ENCODE results near the gene SCAMP2. TPM values are rescaled to one million over a fixed set of nuclear protein-coding genes. Genes with fewer than 3 reads are reported as not detected.
A peak's percentile ranks its signal among the peaks of the same experiment; 100 is the strongest.

Gene SCAMP2
- total RNA-seq, 1 donor from 2014 or later, result 56.7 TPM

- Histone ChIP-seq H3K36me3 (no peaks in the 10 kb centered on the region), H3K9me3 (no peaks in the 10 kb centered on the region), H3K4me1 (peaks cover 50% of the 10 kb centered on the region), H3K4me3 (peak overlapping the region; percentile 54 to 69), H3K27ac (peak overlapping the region; percentile 84), H3K27me3 (no peaks in the 10 kb centered on the region)
- intact Hi-C loops (cut with DNase I), result no loop called here
- no peak for DNase-seq (ENCODE audit: extremely low spot score in 2 of 2)
- TF ChIP-seq POLR2AphosphoS5 (IDR thresholded peaks at IDR 0.05; ENCODE audit: insufficient read depth in 1 of 2, low read depth in 1 of 2) (no peak), CTCF (IDR thresholded peaks at IDR 0.05) (no peak), POLR2A (IDR thresholded peaks at IDR 0.05) (no peak)
Measured at GRCh38 chr15:74872702-74873035, 496 bp downstream of the SCAMP2 start.

- intact Hi-C loops (cut with DNase I), result no loop called here
- Histone ChIP-seq H3K27me3 (no peaks in the 10 kb centered on the region), H3K36me3 (no peaks in the 10 kb centered on the region), H3K4me3 (no peak overlapping the region), H3K9me3 (no peaks in the 10 kb centered on the region), H3K4me1 (peaks cover 70% of the 10 kb centered on the region), H3K27ac (peak overlapping the region; percentile 15)
- no peak for TF ChIP-seq POLR2AphosphoS5 (IDR thresholded peaks at IDR 0.05; ENCODE audit: insufficient read depth in 1 of 2, low read depth in 1 of 2)
- no peak for DNase-seq (ENCODE audit: extremely low spot score in 2 of 2)
Measured at GRCh38 chr15:74870436-74871215, 2.5 kb downstream of the SCAMP2 start.

DNA sequence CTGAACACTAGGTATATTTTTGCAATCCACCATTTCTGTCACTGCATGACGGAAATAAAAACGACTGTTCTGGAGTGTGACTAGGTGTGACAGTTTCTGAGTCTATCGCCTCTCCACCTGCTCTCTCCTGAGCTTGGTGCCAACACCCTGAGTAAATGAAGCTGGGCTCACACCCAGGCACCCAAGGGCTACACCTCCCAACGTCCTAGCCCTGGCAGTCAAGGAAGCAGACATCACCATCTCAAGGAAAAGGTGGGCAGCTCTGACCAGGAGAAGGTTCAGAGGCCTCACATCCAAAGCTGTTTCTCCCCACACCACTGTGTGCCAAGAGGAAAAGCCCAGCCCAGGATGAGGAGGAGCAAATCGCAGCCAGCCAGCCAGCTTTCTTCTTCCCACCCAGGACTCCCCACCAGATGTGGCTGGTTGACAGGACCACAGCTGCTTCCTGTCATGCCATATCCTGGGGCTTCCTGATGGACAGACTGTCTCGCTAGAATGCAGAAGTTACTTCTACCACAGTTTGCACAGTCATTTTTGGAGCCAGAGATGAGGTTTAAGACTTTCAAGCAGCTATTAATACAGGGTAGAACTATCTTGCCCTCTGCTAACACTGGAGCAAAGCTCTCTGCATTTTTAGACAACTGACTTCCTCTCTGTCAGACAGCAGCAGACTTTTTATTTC lies 3.3 kb downstream of the SCAMP2 start:
- Histone ChIP-seq H3K9me3 (no peaks in the 10 kb centered on the region), H3K27me3 (no peaks in the 10 kb centered on the region), H3K27ac (peak overlapping the region; percentile 15), H3K4me1 (peaks cover 77% of the 10 kb centered on the region), H3K4me3 (peak overlapping the region in 1 of 2 donors; percentile 3), H3K36me3 (no peaks in the 10 kb centered on the region)
- intact Hi-C loops (cut with DNase I), result no loop called here
- no peak for TF ChIP-seq POLR2A (IDR thresholded peaks at IDR 0.05)
- no peak for TF ChIP-seq POLR2AphosphoS5 (IDR thresholded peaks at IDR 0.05; ENCODE audit: insufficient read depth in 1 of 2, low read depth in 1 of 2)
- TF ChIP-seq CTCF (IDR thresholded peaks at IDR 0.05), result no peak
- no peak for DNase-seq (ENCODE audit: extremely low spot score in 2 of 2)

GRCh38 chr15:74869372-74869725 lies 3.8 kb downstream of the SCAMP2 start:
- no peak for DNase-seq (ENCODE audit: extremely low spot score in 2 of 2)
- Histone ChIP-seq H3K36me3 (no peaks in the 10 kb centered on the region), H3K4me3 (peak overlapping the region in 1 of 2 donors; percentile 3), H3K9me3 (no peaks in the 10 kb centered on the region), H3K27me3 (no peaks in the 10 kb centered on the region), H3K27ac (peak overlapping the region; percentile 15), H3K4me1 (peaks cover 80% of the 10 kb centered on the region)
- intact Hi-C loops (cut with DNase I), result no loop called here
- TF ChIP-seq POLR2AphosphoS5 (IDR thresholded peaks at IDR 0.05; ENCODE audit: insufficient read depth in 1 of 2, low read depth in 1 of 2), result no peak
- TF ChIP-seq POLR2A (IDR thresholded peaks at IDR 0.05), result no peak
- TF ChIP-seq CTCF (IDR thresholded peaks at IDR 0.05), result no peak

DNA sequence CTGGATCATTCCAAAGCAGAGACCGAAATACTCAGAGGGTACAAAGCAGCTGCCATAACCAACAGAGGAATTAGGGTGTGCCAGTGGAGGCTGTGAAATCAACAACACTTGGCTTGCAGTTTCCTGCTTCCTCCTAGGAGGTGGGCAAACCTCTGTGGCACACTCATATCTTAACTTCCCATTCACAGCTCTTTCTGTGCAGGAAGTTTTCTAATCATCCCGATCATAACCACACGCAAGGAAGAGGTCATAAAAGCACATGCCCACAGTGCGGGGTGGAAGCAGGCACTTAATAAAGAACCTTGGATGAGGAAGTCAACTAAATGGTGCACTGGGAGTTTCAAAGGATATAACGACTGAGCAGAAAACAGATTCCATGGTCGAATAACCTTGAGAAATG lies 5.1 kb downstream of the SCAMP2 start:
- Histone ChIP-seq H3K27ac (peak overlapping the region; percentile 40), H3K9me3 (no peaks in the 10 kb centered on the region), H3K27me3 (no peaks in the 10 kb centered on the region), H3K36me3 (no peaks in the 10 kb centered on the region), H3K4me3 (no peak overlapping the region), H3K4me1 (peaks cover 93% of the 10 kb centered on the region)
- no peak for DNase-seq (ENCODE audit: extremely low spot score in 2 of 2)
- TF ChIP-seq POLR2AphosphoS5 (IDR thresholded peaks at IDR 0.05; ENCODE audit: insufficient read depth in 1 of 2, low read depth in 1 of 2), result no peak
- no peak for TF ChIP-seq CTCF (IDR thresholded peaks at IDR 0.05)
- TF ChIP-seq POLR2A (IDR thresholded peaks at IDR 0.05), result no peak
- intact Hi-C loops (cut with DNase I), result no loop called here
